NCI-H69 (cell line): ENCODE results near the gene FAM76B.

ENCODE experiments used
- DNase-seq: peaks from one replicate; lab custom pipeline; 2025; lab: John Stamatoyannopoulos, UW

Gene FAM76B

DNA sequence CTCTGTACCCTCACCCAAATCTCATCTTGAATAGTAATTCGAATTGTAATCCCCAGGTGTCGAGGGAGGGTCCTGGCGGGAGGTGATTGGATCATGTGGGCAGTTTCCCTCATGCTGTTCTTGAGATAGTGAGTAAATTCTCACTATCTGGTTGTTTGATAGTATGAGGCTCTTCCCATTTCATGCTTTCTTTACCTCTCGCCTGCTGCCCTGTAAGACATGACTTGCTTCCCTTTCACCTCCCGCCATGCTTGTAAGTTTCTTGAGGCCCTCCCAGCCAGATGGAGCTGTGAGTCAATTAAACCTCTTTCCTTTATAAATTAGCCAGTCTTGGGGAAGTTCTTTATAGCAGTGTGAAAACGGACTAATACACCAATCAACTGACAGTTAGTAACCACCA, 60.1 kb downstream of the FAM76B start:
- no peak for DNase-seq

DNA sequence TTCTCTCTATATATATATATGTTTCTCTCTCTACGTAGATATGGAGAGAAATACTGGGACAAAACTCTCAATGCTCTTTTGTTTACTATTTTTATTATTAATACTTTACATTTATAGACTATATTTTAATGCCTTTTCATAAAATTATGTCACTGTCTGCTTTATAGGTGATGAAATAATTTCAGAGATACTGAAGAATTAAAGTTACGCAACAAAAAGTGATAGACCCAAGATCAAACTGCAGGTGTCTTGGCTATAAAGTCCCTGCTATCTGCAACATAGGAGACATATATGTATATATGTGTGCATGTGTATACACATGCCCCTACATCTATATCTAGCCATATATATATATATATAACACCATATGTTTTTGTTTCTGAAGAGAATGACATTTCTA, 60.8 kb downstream of the FAM76B start:
- no peak for DNase-seq

DNA sequence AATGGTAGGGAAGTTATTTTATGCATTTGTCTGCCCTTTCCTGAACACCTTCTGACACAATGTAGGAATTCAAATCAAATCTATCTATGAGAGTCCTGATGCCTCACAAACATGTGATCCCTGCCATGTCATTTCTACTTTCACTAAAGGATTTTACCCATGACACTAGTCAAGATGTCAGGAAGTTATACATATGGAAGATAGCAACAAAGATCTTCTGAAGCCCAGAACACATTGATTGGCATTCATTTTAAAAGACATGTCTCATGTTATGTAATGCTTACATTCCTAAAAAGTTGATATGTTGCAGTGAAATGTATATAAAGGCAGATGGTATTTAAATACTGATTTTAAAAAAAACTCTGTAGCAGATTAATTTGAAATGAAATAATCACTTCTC, 61.5 kb downstream of the FAM76B start:
- DNase-seq = no peak

DNA sequence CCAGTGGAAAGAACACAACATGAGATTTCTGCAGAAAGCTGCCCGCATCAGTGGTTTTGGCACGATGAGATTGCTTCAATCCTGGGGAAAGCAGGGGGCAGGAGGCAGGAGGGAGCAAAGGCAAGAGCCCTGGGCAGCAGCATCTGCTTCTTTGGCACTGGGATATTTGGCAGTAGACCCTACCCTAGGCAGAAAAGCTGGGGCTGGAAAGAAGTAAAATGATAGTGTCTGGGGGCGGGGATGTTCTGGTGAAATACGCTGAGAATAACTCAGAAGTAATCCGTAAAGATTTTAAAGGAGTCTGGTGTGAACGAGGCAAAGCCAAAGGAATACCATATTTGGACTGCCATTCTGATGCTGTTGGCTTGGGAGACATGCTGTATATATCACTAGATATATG, 62.0 kb downstream of the FAM76B start:
- DNase-seq = no peak

DNA sequence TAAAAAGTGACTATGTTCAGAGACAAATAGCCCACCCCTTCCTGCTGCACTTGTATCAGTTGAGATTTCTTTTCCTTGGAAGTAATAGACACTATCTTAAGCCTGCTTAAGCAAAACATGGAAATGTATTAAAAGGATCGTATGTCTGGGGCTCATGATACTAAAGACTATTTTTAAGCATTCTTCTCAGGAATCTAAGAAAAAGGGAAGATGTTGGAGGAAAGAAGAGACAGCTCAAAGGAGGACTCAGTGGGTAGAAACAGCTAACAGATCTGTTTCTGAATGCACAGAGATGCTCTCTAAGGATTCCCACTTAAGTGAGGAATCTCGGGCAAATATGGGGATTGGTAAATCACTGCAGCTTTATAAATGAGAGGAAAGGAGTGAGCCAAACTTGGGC, 62.5 kb downstream of the FAM76B start:
- no peak for DNase-seq

DNA sequence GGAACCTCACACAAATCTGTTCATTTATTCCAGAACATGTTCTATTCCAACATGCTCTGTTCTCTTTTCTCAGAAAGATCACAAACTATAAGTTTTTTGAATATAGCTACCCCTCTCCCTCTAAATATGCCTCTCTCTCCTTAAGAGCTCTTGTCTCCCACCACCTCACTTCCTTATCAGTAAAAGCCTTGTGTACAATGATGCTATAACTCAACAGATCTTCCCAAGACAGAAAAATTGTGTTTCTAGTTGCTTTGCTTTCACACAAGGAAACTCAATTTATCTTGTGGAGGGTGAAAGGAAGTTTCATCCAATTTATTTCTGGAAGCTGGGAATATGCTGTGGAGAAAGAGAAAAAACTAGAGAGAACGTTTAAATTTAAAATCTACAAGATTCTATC, 64.4 kb downstream of the FAM76B start:
- no peak for DNase-seq

DNA sequence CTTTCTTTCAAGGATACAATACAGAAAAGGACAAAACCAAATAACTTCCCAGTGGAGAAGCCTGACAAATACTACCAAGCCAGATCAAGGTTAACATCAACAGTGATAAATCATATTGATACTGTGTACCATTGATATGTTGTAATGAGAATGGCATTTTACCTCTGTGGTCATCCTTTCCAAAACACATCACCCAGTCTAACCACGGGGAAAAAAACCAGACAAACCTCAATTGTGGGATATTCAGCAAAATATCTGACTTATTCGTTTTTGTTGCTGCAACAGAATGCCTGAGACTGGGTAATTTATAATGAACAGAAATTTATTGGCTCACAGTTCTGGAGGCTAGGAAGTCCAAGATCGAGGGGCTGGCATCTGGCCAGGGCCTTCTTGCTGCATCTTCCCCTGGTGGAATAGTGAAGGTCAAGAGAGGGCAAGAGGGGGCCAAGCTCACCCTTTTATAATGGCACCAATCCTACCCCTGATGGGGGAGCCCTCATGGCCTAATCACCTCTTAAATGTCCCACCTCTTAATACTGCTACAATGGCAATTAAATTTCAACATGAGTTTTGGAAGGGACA, 66.1 kb downstream of the FAM76B start:
- no peak for DNase-seq

DNA sequence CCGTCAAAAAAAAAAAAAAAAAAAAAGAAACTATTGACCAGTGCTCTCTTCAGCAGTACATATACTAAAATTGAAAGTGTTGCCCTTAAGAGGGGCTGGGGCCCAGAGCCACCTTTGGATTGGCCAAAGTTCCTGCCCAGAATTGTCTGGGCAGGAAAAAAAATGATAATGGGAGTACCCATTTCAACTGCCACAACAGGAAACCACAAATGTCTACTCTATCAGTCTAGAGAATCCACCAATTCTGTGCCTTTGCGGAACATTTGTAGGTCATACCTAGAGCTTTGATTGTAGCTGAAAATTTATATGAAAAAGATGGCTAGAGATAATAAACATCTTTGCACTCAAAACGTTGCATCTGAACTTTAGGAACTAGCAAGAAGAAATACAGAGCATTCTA, 69.4 kb downstream of the FAM76B start:
- DNase-seq = no peak
